Heart right ventricle (tissue), 16 donors: Measurements from ENCODE around the gene WSB2. TPM values are rescaled to one million over a fixed set of nuclear protein-coding genes. Genes with fewer than 3 reads are reported as not detected.
A peak's percentile ranks its signal among the peaks of the same experiment; 100 is the strongest.

Experiments
- ATAC-seq, 8 donors: fragments of 200-7000 bp; cut with Tn5 transposase; one replicate each; pipeline ENCODE4 v1.9.1; 2020; ENCODE audit warnings: mild to moderate bottlenecking in 8 of 8, moderate library complexity in 8 of 8, moderate number of reproducible peaks in 1 of 8
- DNase-seq, 2 donors: peaks; one replicate each; pipeline ENCODE4 v3.0.0-alpha.2; 2020
- H3K27ac ChIP-seq, 10 donors: fragments of 200-600 bp; sonication (generic) in 2 of 10; one replicate each; pipeline versions ENCODE4 v1.5.0 to v1.8.0; 2020 to 2022; ENCODE audit warnings: mild to moderate bottlenecking in 3 of 10
- H3K27me3 ChIP-seq, 7 donors: fragments of 200-600 bp; one replicate each; pipeline ENCODE4 v1.8.0; 2021 to 2022; ENCODE audit warnings: mild to moderate bottlenecking in 2 of 7
- H3K36me3 ChIP-seq, 9 donors: fragments of 200-600 bp; sonication (generic) in 1 of 9; one replicate each; pipeline versions ENCODE4 v1.5.0 to v1.8.0; 2020 to 2022; ENCODE audit warnings: mild to moderate bottlenecking in 2 of 9
- H3K4me1 ChIP-seq, 9 donors: fragments of 200-600 bp; sonication (generic) in 1 of 9; one replicate each; pipeline versions ENCODE4 v1.5.0 to v1.8.0; 2020 to 2022; ENCODE audit warnings: mild to moderate bottlenecking in 4 of 9
- H3K4me3 ChIP-seq, 10 donors: fragments of 200-600 bp; sonication (generic) in 2 of 10; one replicate each; pipeline versions ENCODE4 v1.5.0 to v1.8.0; 2020 to 2022; ENCODE audit warnings: mild to moderate bottlenecking in 7 of 10, moderate library complexity in 2 of 10
- H3K9me3 ChIP-seq, 11 donors: fragments of 200-600 bp in 10 of 11; sonication (generic) in 2 of 11; one replicate each; pipeline versions ENCODE4 v1.5.0 to v1.8.0; 2013 to 2022; ENCODE audit warnings: mild to moderate bottlenecking in 2 of 11, control low read depth in 1 of 11, moderate library complexity in 1 of 11
- WGBS, 2 donors: extraction: QIAGEN DNeasy Blood & Tissue Kit; methylation state at CpG; one replicate each; pipeline ENCODE4 v1.1.7; 2013; ENCODE audit warnings: inconsistent platforms in 1 of 2; 5-methylcytosine and 5-hydroxymethylcytosine counted together
- intact Hi-C, 10 donors: fragments of 100-400 bp; cut with DNase I; formaldehyde crosslinking; loops; one replicate each; pipeline versions ENCODE4 v1.11.1 to v1.14.2; 2022
- polyA plus RNA-seq, 2 donors: library from polyadenylated mRNA; stranded (reverse); fragments of 200-250 nt; gene quantifications; one replicate each; pipeline ENCODE4 v1.2.3, GENCODE V29; 2013
- total RNA-seq, 10 donors: library from RNA; stranded (reverse); fragmentation: NEBNext Ultra II Directional in 3 of 10; extraction: Animal tissue kit (Norgen Biotek cat#: 25700) in 3 of 10; gene quantifications; one replicate each; pipeline versions ENCODE4 v1.2.1 to v1.2.4, GENCODE V29; 2021 to 2023
- TF ChIP-seq, protein P1 (sequence below), 9 donors: fragments of 200-600 bp; sonication (generic) in 2 of 9; IDR thresholded peaks; one replicate each; pipeline versions ENCODE4 v1.5.0 to v1.8.0; 2021 to 2022; ENCODE audit warnings: antibody characterized with exemption in 9 of 9, mild to moderate bottlenecking in 5 of 9, moderate library complexity in 1 of 9
- donor health status: Arrhythmogenic right ventricular cardiomyopathy.
- donor health status: ischemic (EF 13 %, LVEDD 7.1; RV severe dilation, severe dysfunction).
- donor health status: healthy with polysubstance abuse.
- donor health status: DM: no; HTN: yes; CAD: no.
- donor health status: DM: no; HTN: no; CAD: no.
- donor health status: ischemic (EF 25% LVEDD 6.9; RV normal size, moderate dysfunction).
- donor health status: ischemic (EF 25% LVEDD 5.7; RV mildly dilated, moderate dysfunction).
- donor health status: healthy.
- donor health status: DM: yes; HTN: yes; CAD: no.
- donor health status: Ischemic cardiomyopathy.
- donor health status: ischemic (EF 35%, LVEDD 5.7; RV mildly dilated, moderate dysfunction).
- donor health status: nonischemic (EF 11% LVEDD 7.7; RV severe dilation, severe dysfunction).
- donor health status: DM: yes; HTN: yes; CAD: no.
- donor health status: PGD.
- donor health status: ischemic (EF 29% LVEDD 5.4; RV normal size, mild dysfunction).
- donor health status: nonischemic (EF 23%, LVEDD 6.1; RV moderate dilation, normal function).

WSB2 gene
- total and polyA plus RNA-seq, 12 donors, result 52.2 to 125 (median 97.3) TPM

DNA sequence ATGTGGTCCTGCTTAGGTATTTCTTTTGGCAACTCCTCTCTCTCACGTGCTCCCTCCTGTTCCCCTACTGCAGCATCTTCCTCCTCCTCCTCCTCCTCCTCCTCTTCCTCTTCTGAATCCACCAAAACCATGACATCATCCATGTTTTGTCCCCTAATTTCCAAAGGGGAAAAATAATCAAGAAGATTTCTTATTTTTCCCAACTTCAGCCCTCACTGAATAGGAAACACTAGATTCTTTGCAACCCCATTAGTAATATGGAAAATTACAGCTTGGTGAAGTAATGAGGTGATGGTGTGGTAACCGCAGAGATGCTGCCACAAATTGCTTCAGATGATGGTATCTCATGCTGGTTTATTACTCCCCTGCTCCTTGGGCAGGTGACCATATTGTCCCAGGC, 7.5 kb upstream of the WSB2 start:
- intact Hi-C loops, result loop anchor here in 3 of 10 donors (5.0 to 10.0 kb wide), 3 partner anchors 34 to 306 kb away; partner anchors contain the start of genes PEBP1 (in 1 of the 3), SUDS3 (in 1 of the 3), TAOK3 (in 1 of the 3) and VSIG10 (in 1 of the 3)
- H3K36me3 ChIP-seq, result peaks cover 0 to 46% (median 0%) of the 10 kb centered on the region in 9 donors
- 89% methylated on average over 2 of the region's 2 CpGs for WGBS, 2 donors

DNA sequence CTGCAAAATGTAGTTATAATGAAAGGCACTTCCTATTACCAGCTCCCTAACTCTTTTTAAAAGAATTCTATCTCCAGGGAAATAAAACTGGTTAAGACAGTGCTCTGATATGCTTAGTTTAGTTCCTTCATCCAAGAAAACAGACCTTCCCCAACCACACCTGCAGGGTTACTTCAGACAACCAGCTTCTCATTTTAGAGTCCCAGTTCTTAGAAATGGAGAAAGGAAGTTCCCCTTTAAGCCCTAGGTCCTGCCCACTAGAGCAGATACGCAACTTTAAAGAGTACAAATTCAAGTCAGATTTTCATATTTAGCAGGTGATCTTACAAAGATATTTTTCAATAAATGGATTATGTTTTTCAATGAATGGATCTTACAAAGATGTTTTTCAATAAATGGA, 4.4 kb upstream of the WSB2 start:
- Histone ChIP-seq H3K36me3 (peaks cover 0 to 26% (median 0%) of the 10 kb centered on the region in 9 donors), H3K9me3 (no peaks in the 10 kb centered on the region), H3K4me1 (peaks cover 0 to 34% (median 6%) of the 10 kb centered on the region in 9 donors), H3K4me3 (peak overlapping the region in 1 of 10 donors; percentile 13), H3K27ac (peak overlapping the region in 1 of 10 donors; percentile 48), H3K27me3 (no peaks in the 10 kb centered on the region)
- no peak for ATAC-seq
- intact Hi-C loops, result loop anchor here in 3 of 10 donors (5.0 to 10.0 kb wide), 3 partner anchors 37 to 309 kb away; partner anchors contain the start of genes PEBP1 (in 1 of the 3), SUDS3 (in 1 of the 3), TAOK3 (in 1 of the 3) and VSIG10 (in 1 of the 3)
- no peak for DNase-seq
- 75 to 86% methylated on average over 1 of the region's 1 CpG for WGBS, 2 donors
- TF ChIP-seq, protein P1, sequence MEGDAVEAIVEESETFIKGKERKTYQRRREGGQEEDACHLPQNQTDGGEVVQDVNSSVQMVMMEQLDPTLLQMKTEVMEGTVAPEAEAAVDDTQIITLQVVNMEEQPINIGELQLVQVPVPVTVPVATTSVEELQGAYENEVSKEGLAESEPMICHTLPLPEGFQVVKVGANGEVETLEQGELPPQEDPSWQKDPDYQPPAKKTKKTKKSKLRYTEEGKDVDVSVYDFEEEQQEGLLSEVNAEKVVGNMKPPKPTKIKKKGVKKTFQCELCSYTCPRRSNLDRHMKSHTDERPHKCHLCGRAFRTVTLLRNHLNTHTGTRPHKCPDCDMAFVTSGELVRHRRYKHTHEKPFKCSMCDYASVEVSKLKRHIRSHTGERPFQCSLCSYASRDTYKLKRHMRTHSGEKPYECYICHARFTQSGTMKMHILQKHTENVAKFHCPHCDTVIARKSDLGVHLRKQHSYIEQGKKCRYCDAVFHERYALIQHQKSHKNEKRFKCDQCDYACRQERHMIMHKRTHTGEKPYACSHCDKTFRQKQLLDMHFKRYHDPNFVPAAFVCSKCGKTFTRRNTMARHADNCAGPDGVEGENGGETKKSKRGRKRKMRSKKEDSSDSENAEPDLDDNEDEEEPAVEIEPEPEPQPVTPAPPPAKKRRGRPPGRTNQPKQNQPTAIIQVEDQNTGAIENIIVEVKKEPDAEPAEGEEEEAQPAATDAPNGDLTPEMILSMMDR (IDR thresholded peaks at IDR 0.05), result no peak

More for the DNA sequence above, 7.5 kb upstream of the WSB2 start:
- H3K27me3 ChIP-seq, result no peaks in the 10 kb centered on the region
- DNase-seq (no peak), ATAC-seq (no peak)
- TF ChIP-seq, protein P1 (IDR thresholded peaks at IDR 0.05), result no peak
- no peaks in the 10 kb centered on the region for H3K9me3 ChIP-seq
- H3K4me3 ChIP-seq, result no peak overlapping the region
- H3K4me1 ChIP-seq, result peaks cover 0 to 23% (median 6%) of the 10 kb centered on the region in 9 donors
- no peak overlapping the region for H3K27ac ChIP-seq

DNA sequence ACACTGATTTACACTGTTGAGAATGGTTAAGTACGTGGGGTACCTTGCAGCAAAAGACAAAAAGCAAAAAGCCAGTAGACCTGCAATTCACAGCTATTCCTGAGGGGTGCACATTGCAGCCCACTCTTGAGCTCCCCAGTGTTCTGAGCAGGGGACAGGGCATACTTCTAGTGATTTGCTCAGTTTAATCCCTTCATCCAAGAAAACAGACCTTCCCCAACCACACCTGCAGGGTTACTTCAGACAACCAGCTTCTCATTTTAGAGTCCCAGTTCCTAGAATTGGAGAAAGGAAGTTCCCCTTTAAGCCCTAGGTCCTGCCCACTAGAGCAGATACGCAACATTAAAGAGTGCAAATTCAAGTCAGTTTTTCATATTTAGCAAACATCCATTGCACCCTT, 3.6 kb upstream of the WSB2 start:
- 49 to 67% methylated on average over 2 of the region's 2 CpGs for WGBS, 2 donors
- intact Hi-C loops, result loop anchor here in 8 of 10 donors (5.0 to 10.0 kb wide), 6 partner anchors 38 to 310 kb away; partner anchors contain the start of genes VSIG10 (in 7 of the 8), PEBP1 (in 4 of the 8), TAOK3 (in 2 of the 8) and RFC5 (in 1 of the 8)
- no peaks in the 10 kb centered on the region for H3K9me3 ChIP-seq
- TF ChIP-seq, protein P1 (IDR thresholded peaks at IDR 0.05), result peak in 2 of 9 donors; percentile 12 to 20
- H3K27me3 ChIP-seq, result no peaks in the 10 kb centered on the region
- peak overlapping the region in 2 of 10 donors; percentile 26 to 48 for H3K27ac ChIP-seq
- DNase-seq (no peak), ATAC-seq (no peak)
- H3K4me1 ChIP-seq, result peaks cover 0 to 42% (median 9%) of the 10 kb centered on the region in 9 donors
- peaks cover 0 to 24% (median 0%) of the 10 kb centered on the region in 9 donors for H3K36me3 ChIP-seq
- peak overlapping the region in 1 of 10 donors; percentile 13 for H3K4me3 ChIP-seq

DNA sequence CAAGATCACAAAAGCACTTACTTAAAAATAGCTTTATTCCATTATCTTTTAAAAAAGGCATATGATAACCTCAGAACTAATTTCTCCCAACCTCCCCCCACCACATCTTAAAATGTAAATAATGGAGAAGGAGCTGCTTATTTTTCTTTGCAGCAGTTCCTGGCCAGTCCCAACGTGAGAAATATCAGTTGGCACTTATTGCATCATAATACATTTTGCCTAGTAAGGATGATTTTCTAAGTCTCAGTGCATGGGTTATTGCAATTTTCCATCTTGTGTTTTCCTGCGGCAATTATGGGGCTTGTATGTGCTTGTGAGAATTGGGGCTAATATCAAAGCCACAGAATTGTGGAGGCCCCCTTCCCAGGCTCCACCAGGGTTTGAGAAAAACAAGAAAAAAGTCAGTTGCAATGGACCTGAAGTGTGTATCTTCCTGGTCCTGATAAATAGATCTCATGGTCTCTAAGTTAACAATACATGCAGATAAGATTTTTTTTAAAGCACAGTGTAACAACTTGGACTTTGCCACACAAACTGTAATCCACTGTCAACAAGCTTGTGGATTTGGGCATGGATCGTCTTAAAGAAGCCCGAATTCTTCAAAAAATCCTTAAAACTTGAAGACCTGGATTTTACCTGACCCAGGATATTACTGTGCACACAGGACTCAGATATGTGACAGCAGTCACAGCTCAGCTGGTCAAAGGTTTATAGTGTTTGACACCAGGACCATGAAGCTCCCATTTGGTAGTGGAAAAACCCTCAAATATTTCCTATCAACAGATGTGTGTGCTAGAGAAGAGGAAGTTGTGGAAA, 2.8 kb upstream of the WSB2 start:
- intact Hi-C loops, result loop anchor here in 7 of 10 donors (2.0 to 10.0 kb wide), 7 partner anchors 35 to 311 kb away; partner anchors contain the start of genes VSIG10 (in 6 of the 7), PEBP1 (in 4 of the 7), TAOK3 (in 2 of the 7) and RFC5 (in 1 of the 7)
- peak overlapping the region in 2 of 10 donors; percentile 26 to 53 for H3K27ac ChIP-seq

More for the DNA sequence above, 2.8 kb upstream of the WSB2 start:
- 76% methylated on average over 4 of the region's 4 CpGs for WGBS, 2 donors
- Histone ChIP-seq H3K27me3 (no peaks in the 10 kb centered on the region), H3K4me3 (no peak overlapping the region), H3K4me1 (peaks cover 0 to 50% (median 17%) of the 10 kb centered on the region in 9 donors), H3K36me3 (peaks cover 0 to 22% (median 0%) of the 10 kb centered on the region in 9 donors), H3K9me3 (no peaks in the 10 kb centered on the region)
- TF ChIP-seq, protein P1 (IDR thresholded peaks at IDR 0.05), result no peak
- ATAC-seq (no peak), DNase-seq (no peak)
